GM12892 (cell line): ENCODE measurements around the gene THG1L.

ENCODE experiments used
- POLR2AphosphoS5 ChIP-seq: IDR thresholded peaks from 2 replicates; pipeline ENCODE4 v1.6.1; 2011; ENCODE audit warnings: low read depth, low read length, control low read depth
- TAF1 ChIP-seq: IDR thresholded peaks from 2 replicates; pipeline ENCODE4 v1.6.1; 2011; ENCODE audit warnings: low read depth, mild to moderate bottlenecking, control low read depth, low read length, borderline replicate concordance

- TF ChIP-seq POLR2AphosphoS5: no peak
- no peak for TF ChIP-seq TAF1
These were observed 39.4 kb downstream of the THG1L start for GRCh38 chr5:157770665-157771064.
